HG03159 (cell line): ENCODE data around the gene TMEM120B.
A peak's percentile ranks its signal among the peaks of the same experiment; 100 is the strongest.
"Not testable (repeated sequence)": the region's sequence is repeated elsewhere in the genome, so short reads cannot be mapped to it uniquely, and the experiment has no call there.

Experiments
- ATAC-seq: cut with Tn5 transposase; IDR thresholded peaks from one replicate; pipeline ENCODE4 v1.9.1; 2021; ENCODE audit warnings: mild to moderate bottlenecking, moderate library complexity; ENCODE audit not compliant: unreplicated experiment

Gene TMEM120B

DNA sequence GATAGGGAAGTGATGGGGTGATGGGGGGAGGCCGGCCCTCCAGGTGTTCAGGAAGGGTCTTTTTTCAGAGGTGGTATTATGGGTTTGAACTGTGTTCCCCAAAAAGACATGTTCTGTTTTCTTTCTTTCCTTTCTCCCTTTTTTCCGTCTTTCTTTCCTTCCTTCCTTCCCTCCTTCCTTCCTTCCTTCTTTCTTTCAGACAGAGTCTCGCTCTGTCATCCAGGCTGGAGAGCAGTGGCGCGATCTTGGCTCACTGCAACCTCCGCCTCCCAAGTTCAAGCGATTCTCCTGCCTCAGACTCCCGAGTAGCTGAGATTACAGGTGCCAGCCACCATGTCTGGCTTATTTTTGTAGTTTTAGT, 3.5 kb upstream of the TMEM120B start:
- ATAC-seq = not testable (repeated sequence)

DNA sequence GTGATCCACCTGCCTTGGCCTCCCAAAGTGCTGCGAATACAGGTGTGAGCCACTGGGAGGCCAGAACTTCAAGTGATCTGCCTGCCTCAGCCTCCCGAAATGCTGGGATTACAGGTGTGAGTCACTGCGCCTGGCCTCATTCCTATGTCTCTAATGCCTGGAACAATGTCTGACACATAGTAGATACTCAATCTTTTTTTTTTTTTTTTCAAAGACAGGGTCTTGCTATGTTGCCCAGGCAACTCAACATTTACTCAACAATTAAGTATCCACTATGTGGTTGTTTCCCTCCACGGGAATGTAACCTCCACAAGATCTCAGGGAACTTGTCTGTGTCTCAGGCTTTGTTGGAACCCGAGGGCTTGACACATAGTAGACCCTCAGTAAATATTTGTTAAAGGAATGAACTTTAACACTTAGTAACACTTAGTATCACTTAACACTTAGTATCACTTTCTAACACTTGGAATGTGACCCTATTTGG, 3.0 kb upstream of the TMEM120B start:
- ATAC-seq = no peak

DNA sequence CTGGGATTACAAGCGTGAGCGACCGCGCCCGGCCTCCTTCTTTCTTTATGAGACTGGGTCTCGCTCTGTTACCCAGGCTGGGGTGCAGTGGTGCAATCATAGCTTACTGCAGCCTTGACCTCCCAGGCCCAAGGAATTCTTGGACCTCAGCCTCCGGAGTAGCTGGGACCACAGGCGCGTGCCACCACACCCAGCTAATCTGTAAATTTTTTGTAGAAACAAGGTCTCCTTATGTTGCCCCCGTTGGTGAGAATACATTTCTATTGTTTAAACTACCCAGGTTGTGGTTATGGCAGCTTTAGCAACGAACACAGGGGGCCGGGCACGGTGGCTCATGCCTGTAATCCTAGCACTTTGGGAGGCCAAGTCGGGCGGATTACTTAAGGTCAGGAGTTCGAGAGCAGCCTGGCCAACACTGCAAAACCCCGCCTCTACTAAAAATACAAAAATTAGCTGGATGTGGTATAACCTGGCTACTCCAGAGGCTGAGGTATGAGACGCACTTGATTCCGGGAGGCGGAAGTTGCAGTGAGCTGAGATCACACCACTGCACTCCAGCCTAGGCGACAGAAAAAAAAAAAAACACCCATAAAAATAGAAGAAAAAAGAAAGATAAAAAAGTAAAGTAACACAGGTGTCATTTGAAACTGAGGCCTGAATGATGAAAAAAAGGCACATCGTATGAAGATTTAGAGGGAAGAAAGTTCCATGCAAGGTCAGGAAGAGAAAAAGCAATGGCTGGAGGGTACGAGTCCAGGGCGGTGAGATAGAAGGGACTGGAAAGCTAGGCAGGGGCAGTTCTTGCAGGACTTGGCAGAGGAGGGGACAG, 977 bp upstream of the TMEM120B start:
- ATAC-seq = no peak

DNA sequence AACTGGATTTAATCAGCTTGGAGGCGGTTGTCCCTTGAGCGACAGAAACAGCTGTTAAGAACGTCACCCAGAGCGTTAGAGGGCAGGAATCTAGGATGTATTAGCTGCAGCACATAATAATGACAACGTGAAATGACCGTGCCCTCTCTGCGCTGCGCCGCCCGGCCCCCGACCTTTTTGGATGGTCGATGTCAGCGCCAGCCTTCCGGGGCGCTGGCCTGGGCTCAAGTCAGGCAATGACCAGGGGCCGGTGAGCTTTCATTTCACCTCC, 427 bp upstream of the TMEM120B start:
- ATAC-seq = peak; percentile 30

DNA sequence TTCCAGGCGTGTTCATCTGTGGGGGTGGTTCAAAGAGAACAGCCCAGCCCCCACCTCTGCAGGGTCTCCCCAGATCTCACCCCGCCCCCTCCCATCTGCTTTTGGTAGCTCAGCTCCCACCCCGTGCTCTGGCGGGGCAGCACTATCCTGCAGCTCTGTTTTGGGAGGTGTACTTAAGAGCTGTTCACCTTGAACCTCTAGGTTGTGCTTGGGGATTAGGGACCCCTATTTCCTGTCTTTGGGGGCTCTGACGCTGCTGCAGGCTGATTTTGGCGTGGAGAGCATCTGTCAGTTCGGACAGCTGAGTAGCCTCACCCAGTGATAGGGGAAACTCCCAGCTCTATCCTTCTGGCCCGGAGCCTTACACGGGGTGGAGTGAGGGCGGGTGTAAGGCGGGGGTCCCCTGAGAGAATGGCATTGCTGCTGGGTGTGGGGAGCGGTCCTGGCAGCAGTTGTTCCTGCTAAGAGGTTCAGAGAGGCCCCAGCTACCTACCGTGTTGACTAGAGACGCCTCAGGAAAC, 765 bp downstream of the TMEM120B start:
- ATAC-seq = no peak

DNA sequence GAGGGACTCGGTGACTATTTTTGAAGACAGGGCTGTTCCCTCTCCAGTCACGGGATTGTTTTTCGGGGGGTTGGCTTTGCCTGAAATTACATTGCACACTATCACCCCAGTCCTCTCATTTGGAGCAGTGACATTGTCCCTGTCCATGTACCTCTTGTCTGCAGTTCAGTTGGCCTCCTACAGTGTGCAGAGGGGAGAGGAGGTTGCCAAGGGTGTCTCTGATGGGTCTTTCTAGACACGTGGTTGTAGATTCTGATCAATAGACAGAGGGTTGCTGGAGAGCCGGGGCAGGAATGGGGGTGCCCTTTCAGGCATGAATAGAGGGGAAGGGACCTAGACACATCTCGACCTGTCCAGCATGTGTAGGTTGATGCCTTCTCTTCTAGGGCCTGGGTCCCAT, 1.2 kb downstream of the TMEM120B start:
- no peak for ATAC-seq

DNA sequence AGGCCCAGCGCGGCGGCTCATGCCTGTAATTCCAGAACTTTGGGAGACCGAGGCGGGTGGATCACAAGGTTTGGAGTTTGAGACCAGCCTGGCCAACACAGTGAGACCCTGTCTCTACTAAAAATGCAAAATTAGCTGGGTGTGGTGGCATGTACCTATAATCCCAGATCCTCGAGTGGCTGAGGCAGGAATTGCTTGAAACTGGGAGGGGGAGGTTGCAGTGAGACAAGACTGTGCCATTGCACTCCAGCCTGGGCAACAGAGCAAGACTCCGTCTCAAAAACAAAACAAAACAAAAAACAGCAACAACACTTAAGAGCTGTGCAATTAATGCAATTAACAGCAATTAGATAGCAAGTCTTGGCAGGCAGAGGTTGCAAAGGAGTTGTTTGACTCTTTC, 2.5 kb downstream of the TMEM120B start:
- not testable (repeated sequence) for ATAC-seq

DNA sequence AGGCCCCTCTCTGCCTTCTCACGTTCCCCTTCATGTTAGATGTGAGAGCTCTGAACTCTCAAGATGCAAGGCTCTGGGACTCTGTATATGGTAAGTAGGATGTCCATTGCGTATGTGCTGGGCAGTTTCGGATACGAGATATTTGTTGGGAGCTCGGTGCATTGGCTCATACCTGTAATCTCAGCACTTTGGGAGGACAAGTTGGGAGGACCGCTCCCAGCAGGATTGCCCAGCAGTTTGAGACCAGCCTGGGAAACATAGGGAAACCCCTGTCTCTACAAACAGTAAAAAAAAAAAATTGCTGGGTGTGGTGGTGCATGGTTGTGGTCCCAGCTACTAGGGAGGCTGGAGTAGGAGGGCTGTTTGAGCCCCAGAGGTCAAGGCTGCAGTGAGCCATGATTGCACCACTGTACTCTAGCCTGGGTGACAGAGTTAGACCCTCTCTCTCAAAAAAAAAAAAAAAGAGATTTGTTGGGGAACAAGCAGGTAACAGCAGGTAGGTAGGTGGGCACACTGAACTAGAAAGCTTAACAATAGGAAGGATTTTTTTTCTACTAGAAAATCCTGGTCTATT, 3.4 kb downstream of the TMEM120B start:
- ATAC-seq = no peak

DNA sequence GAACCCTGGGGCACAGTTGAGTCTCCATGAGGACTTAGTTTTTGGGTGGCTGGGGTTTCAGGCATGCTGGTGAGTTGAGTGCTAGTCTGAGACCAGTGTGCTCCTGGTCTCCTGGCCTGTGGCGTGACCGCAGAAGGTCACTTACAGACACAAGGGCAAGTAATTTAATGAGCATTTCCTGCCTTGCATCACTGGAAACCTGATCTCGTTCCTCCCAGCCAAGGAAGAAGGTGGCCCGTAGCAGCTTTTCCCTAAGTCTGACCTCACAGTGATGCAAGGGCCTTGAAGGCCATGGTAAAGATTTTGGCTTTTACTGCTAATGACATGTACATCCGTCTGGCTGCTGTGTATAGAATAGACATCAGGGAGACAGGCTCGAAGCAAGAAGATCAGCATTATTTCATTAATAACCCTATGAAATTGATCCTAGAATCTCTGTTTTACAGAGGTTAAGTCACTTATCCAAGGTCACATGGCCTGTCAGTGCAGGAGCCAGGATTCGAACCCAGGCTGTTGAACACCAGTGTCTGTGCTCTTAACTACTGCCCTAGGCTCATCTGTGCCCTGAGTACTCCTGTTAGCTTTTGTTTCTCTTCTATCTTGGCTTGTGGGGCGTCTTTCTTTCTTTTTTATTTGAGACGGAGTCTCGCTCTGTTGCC, 4.6 kb downstream of the TMEM120B start:
- no peak for ATAC-seq

DNA sequence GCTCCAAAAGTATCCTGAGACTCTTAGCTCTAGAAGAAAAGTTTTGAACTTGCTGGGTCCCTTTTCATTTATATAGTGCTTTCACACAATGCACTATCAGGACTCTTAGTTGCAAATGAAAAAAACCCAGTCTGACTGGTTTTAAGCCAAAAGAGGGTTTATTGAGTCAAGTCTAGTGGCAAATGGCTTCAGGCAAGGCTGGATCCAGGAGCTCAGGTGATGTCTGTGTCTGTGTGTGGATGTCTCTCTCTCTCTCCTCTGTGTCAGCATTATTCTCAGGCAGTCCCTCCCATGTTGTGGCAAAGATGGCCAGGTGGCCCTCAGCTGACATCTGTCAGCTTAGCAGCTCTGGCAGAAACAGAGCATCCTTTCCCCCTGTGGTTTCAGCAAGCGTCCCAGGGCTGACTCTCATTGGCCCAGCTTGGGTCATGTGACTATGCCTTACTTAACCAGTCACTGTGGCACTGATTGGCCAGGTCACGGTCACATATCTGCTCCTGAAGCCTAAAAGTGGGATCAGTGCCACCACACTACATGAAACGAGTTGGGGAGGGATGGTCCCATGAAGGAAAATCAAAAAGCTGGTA, 6.2 kb downstream of the TMEM120B start:
- ATAC-seq = no peak

DNA sequence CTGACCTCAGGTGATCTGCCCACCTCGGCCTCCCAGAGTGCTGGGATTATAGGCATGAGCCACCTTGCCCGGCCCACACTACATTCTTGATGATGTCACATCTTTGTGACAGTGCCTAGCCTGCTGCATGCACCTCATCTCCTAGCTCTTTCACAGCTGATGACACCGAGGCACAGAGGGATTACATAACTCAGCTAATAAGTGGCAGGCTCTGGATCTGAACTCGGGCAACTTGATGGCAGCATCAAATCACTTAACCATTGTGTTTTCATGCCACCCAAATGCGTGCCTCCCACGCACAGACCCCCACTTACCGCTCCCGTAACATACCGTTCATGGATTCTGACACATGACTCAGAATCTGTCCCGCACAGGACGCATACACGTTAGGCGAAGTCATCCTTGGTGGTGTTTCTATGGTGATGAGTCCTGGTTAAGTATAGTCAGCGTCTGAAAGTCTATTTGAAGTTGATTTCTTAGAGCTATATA, 7.4 kb downstream of the TMEM120B start:
- no peak for ATAC-seq

DNA sequence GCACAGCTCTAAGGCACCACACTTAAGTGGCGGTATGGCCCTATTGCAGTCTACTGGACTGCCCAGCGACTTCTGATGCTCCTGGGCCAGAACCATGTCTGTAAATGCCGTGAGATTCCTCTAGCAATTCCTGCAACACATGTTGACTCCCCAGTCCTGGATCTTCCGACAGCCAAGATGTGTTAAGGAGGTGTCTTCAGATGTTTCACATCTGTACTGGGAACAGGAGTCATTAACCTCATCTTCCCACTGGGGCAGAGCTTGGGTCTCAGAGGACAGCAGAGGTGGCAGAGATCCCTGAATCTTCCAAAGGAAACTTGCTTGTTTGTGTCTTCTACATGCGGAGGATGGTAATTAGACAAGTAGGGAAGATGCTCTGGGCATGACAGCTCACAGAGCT, 8.2 kb downstream of the TMEM120B start:
- ATAC-seq = no peak

DNA sequence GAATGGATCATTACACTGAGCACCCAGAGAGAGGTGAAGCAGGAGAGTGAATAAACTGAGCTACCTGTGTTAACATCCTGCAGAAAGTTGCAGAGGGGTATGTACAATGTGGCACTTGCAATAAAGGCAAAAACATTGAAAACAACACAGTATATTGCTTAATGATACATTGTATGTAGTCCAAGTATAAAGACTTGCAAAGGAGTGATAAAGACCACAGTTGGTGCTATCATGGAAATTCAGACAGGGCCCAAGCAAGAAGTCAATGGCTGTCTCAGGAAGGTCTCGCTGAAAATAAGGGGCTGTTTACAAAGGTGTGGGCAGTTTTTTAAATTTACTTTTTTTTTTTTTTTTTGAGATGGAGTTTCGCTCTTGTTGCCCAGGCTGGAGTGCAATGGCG, 10.0 kb downstream of the TMEM120B start:
- no peak for ATAC-seq

DNA sequence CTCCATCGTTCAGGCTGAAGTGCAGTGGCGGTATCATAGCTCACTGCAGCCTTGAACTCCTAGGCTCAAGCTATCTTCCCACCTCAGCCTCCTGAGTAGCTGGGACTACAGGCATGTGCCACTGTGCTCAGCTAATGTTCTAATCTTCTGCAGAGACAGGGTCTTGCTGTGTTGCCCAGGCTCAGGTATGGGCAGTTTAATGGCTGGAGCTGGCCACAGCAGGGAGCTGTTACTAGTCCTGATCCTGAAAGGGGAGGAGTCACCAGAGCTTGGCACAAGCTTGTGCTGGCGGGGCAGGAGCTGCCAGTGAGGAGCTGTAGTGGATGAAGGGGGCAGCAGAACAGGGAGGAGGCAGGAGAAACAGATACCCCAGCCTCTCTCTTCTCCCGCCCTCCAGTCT, 10.6 kb downstream of the TMEM120B start:
- no peak for ATAC-seq

DNA sequence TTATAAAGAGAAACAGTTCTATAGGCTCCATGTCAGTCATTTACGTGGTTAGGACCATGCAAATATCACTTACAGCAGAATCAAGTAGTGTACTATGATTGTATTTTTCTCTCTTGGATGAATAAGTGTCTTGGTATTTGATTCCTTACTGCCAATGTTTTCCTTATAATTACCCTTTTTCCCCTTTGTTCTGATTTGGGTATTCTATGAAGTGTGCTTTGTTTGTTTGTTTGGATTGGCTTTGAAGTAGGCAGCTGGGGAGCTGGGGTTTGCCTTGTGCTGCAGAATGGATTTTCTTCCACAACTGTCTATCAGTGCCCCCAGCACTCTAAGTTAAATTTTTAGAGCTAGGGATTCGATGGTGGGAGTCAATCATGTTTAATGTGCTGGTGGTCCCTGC, 12.4 kb downstream of the TMEM120B start:
- no peak for ATAC-seq

DNA sequence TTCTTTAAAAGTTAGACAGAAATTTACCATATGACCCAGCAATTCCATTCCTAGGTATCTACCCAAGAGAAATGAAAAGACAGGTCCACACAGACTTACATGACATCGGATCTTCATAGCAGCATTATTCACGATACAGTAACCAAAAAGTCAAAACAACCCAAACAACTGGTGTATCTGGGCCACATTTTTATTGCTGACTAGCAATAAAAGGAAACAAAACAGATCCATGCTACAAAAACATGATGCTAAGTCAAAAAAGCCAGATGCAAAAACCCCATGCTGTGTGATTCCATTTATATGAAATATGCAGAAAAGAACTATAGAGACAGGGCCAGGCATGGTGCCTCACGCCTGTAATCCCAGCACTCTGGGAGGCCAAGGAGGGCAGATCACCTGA, 12.9 kb downstream of the TMEM120B start:
- no peak for ATAC-seq

DNA sequence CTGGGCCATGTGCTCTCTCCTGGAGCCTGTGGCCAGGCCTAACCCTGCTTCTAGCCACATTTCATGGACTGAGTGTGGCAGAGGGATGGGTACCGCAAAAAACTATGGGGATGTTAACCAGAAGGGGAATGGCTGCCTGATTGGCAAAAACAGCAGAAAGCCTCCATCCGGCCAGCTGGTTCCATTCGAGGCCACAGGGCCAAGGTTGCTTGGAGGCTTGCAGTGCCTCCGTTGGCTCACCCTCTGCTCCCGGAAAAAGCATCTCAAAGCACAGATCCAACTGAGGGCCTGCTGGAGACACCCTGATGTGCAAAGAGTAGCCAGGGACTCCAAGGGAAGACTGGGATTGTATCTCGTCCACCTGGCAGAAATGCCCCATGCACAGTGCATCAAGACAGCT, 16.5 kb downstream of the TMEM120B start:
- ATAC-seq = no peak

DNA sequence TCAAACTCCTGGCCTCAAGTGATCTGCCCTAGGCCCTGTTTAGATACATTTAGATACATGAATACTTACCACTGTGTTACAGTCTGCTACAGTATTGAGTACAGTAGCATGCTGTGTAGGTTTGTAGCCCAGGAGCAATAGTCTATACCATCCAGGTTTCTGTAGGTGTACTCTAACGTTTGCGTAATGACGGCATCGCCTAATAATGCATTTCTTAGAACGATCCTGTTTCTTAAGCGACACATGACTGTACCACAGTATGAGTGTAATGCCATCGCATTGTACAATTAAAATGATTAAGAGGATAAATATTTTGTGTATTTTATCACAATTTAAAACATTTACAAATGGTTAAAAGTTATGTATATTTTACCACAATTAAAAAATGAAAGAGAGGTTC, 18.9 kb downstream of the TMEM120B start:
- no peak for ATAC-seq

DNA sequence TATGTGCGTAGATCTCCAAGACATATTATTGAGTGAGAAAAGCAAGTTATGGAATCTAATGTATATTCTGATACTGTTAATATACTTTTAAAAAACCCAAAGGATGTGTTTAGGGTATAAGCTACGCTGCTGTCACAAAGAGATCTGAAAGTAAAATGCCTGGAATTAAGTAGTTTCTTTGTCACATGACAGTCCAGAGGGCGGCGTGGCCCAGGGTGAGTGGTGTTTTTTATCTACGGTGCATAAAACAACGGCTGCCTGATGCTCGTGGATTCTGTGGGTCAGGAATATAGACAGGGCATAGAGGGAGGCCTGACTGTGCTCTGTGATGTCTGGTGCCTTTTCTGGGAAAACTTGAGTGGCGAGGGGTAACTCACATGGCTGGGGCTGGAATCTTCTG, 21.3 kb downstream of the TMEM120B start:
- ATAC-seq = no peak

DNA sequence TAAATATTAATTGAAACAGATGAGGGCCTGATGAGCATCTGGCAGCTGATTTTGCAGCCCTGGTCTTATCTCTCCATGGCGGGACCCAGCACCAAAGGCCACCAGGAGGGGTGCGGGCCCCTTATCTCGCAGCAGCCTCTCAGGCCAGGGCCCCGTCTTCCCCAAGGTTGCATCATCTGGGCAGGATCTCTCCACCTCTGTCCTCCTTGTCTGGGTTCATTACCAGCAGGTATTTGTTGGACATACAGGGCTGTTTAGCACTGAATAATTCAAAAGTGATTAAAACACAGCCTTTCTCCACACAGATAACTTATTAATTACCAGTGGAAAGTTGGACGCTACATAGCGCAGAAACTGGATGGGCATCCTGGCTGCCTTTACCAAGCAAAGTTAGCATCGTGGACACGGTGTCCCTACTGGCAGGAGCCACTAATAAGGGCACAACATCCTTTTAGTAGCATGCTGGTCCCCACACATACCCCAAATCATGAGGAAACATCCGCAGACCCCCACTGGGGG, 25.8 kb downstream of the TMEM120B start:
- ATAC-seq = no peak

DNA sequence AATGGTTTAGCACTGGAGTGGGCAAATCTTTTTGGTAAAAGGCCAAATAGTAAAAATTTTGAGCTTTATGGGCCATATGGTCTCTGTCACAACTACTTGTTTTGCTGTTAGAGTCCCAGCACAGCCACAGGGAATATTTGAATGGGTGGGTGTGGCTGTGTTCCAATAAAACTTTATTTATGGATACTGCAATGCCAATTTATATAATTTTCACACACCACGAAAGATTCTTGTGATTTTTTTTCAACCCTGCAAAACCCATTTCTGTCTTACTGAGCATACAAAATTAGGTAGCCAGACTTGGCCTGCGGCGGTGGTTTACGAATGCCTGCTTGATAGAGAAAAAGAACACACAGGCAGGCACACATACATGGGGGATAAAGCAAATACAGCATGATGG, 28.3 kb downstream of the TMEM120B start:
- no peak for ATAC-seq
